BLaER1 treated with 17β-estradiol and CSF1 and Interleukin-3, amounts not matched to agents 10 nM and 100 nM (cell line): ENCODE data around the gene SCAPER.
"Not testable (repeated sequence)": the region's sequence is repeated elsewhere in the genome, so short reads cannot be mapped to it uniquely, and the experiment has no call there.

Experiments
- H3K27ac ChIP-seq, 11 experiments: shearing (Covaris generic); formaldehyde crosslinking; 2 replicates each; pipeline ENCODE4 v1.8.1; 2022
- H3K27me3 ChIP-seq, 11 experiments: shearing (Covaris generic); formaldehyde crosslinking; 2 replicates each; pipeline ENCODE4 v1.8.1; 2022
- H3K36me3 ChIP-seq, 11 experiments: shearing (Covaris generic); formaldehyde crosslinking; 2 replicates each; pipeline ENCODE4 v1.8.1; 2022
- H3K4me1 ChIP-seq, 10 experiments: shearing (Covaris generic); formaldehyde crosslinking; 2 replicates each; pipeline ENCODE4 v1.8.1; 2022
- H3K4me2 ChIP-seq, 11 experiments: shearing (Covaris generic); formaldehyde crosslinking; 2 replicates each; pipeline ENCODE4 v1.8.1; 2022
- H3K4me3 ChIP-seq, 10 experiments: shearing (Covaris generic); formaldehyde crosslinking; 2 replicates each; pipeline ENCODE4 v1.8.1; 2022
- H3K9ac ChIP-seq, 11 experiments: shearing (Covaris generic); formaldehyde crosslinking; 2 replicates each; pipeline ENCODE4 v1.8.1; 2022
- H3K9me3 ChIP-seq, 11 experiments: shearing (Covaris generic); formaldehyde crosslinking; replicated peaks in 1 of 11; 2 replicates each; pipeline ENCODE4 v1.8.1; 2022
- H4K20me1 ChIP-seq, 11 experiments: shearing (Covaris generic); formaldehyde crosslinking; 2 replicates each; pipeline ENCODE4 v1.8.1; 2022
- Cebpa-rat ChIP-seq, 11 experiments: shearing (Covaris generic); IDR thresholded peaks; 2 replicates each; pipeline ENCODE4 v1.8.1; 2022

Gene SCAPER

DNA sequence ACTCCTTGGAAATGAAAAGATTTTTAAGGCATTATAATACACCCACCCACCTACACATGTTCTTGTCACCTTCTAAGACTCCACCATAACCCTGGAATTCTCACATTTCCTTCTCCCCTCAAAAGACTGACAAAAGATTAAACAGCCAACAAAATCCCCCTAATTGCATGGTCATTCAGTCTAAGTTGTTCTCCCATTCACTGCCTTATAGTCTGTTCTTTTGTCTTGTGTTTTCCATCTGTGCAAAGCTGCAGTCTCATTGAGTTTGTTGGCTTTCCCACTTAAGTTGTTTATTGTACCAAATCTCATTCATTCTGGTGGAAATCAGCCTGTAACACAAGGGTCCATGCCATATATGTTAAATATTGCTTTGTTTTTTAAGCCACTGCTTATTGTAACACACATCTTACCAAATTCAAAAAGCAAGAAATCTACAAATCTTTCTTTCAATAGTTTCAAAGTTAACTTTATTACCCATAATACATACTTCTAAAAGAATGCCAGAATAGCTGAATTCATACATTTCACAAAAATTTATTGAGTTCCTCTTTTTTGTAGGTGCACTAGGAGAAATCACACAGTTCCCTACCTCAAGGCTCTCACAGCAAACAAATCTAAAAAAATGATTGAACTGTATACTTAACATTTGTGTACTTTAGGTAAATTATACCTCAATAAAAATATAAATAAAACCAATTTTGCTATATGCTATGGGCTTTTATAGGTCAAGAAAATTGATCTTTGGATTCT is 24.0 kb upstream of the SCAPER start:
- Histone ChIP-seq H4K20me1 (peaks cover 0 to 4% (median 0%) of the 10 kb centered on the region in 11 experiments; a peak in 1 of 22 replicates), H3K4me3 (no peak overlapping the region), H3K4me1 (peaks cover 18 to 27% (median 23%) of the 10 kb centered on the region in 10 experiments), H3K27me3 (no peaks in the 10 kb centered on the region), H3K36me3 (peaks cover 3 to 15% (median 13%) of the 10 kb centered on the region in 11 experiments; a peak in 15 of 22 replicates), H3K27ac (no peak overlapping the region), H3K4me2 (no peak overlapping the region), H3K9me3 (no peaks in the 10 kb centered on the region), H3K9ac (no peak overlapping the region)
- no peak for TF ChIP-seq Cebpa-rat (IDR thresholded peaks at IDR 0.05)

DNA sequence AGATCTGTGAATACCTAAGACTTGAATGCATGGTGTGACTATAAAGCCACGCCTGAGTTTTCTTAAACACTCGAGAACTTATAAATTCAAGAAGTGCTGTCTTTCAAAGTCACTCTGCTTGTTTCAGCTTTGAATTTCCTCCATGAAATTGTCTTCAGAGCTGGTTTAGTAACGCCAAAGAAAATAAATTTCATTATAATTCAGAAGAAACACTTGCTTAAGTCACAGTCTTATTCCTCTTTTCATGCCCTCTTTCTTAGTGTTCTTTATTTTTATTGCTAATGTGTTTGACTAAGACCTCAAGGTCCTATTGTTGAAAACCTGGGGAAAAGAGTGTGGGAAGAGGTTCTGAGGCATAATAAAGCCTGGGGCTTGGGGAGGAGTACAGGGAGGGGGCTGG is 23.1 kb upstream of the SCAPER start:
- Histone ChIP-seq H4K20me1 (no peaks in the 10 kb centered on the region), H3K27me3 (no peaks in the 10 kb centered on the region), H3K4me1 (peaks cover 8 to 17% (median 15%) of the 10 kb centered on the region in 10 experiments), H3K4me3 (no peak overlapping the region), H3K9me3 (no peaks in the 10 kb centered on the region), H3K4me2 (no peak overlapping the region), H3K9ac (no peak overlapping the region), H3K27ac (no peak overlapping the region), H3K36me3 (peaks cover 0 to 5% (median 3%) of the 10 kb centered on the region in 11 experiments; a peak in 9 of 22 replicates)
- TF ChIP-seq Cebpa-rat (IDR thresholded peaks at IDR 0.05): no peak

DNA sequence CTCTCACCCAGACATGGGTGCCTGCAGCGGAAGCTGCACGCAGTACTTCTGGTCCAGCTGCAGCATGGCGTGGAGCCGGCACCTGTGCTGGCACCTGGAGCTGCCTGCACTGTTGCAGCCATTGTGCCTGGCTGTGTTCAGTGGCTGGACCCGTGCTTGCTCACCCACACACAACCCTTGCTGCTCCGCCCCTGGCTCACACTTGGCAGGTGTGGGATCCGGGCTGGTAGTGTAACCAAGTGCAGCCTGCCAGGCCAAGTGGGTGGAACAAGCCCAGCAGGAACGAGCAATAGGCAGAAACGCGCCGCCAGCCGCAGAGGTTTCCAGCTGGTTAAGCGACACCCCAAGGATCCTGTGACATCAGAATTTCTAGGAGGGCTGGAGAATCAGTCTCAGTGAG is 11.2 kb upstream of the SCAPER start:
- H3K27me3 ChIP-seq: no peaks in the 10 kb centered on the region
- H3K27ac ChIP-seq: no peak overlapping the region
- H3K4me2 ChIP-seq: no peak overlapping the region
- no peak for TF ChIP-seq Cebpa-rat (IDR thresholded peaks at IDR 0.05)
- no peaks in the 10 kb centered on the region for H4K20me1 ChIP-seq
- no peak overlapping the region for H3K4me3 ChIP-seq
- H3K9ac ChIP-seq: no peak overlapping the region
- no peaks in the 10 kb centered on the region for H3K36me3 ChIP-seq
- no peaks in the 10 kb centered on the region for H3K4me1 ChIP-seq
- no peaks in the 10 kb centered on the region for H3K9me3 ChIP-seq

DNA sequence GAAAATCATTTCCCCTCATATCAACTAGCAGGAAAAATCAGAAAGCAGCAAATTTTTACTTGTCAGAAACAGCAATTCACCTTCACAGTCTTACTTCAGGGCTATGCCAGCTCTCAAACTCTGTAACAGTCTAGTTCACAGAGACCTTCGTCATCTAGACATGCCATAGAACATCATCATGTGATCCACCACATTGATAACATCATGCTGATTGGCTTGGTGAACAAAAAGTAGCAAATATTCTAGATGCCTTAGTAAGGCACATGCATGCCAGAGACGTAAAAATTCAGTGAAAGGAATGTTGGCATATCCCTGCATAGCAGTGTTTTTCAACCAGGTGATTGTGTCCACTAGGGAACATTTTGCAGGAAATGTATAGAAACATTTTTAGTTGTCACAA is 8.6 kb upstream of the SCAPER start:
- Histone ChIP-seq H4K20me1 (no peaks in the 10 kb centered on the region), H3K4me1 (no peaks in the 10 kb centered on the region), H3K4me2 (no peak overlapping the region), H3K27ac (no peak overlapping the region), H3K27me3 (no peaks in the 10 kb centered on the region), H3K36me3 (no peaks in the 10 kb centered on the region), H3K4me3 (no peak overlapping the region), H3K9me3 (no peaks in the 10 kb centered on the region), H3K9ac (no peak overlapping the region)
- no peak for TF ChIP-seq Cebpa-rat (IDR thresholded peaks at IDR 0.05)

DNA sequence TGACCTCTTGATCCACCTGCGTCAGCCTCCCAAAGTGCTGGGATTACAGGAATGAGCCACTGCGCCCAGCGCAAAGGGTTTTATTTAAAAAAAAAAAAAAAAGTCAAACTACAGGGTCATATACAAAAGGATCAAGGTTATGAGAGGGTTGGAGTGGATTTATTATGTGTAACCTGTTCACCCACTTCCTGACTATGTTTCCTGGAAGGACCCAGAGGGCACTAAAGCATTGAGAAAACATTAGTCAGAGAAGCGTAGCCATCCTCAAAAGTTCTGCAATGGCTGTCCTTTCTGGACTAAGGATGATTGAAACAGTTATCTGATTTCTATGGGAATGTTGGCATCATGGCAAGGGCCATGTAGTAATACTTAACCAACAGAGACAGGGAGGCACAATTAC is 7.3 kb upstream of the SCAPER start:
- H3K36me3 ChIP-seq: no peaks in the 10 kb centered on the region
- H3K9ac ChIP-seq: no peak overlapping the region
- no peak overlapping the region for H3K4me3 ChIP-seq
- no peaks in the 10 kb centered on the region for H3K27me3 ChIP-seq
- TF ChIP-seq Cebpa-rat (IDR thresholded peaks at IDR 0.05): no peak
- H3K4me2 ChIP-seq: no peak overlapping the region
- no peaks in the 10 kb centered on the region for H3K4me1 ChIP-seq
- H4K20me1 ChIP-seq: no peaks in the 10 kb centered on the region
- H3K9me3 ChIP-seq: no peaks in the 10 kb centered on the region
- no peak overlapping the region for H3K27ac ChIP-seq

DNA sequence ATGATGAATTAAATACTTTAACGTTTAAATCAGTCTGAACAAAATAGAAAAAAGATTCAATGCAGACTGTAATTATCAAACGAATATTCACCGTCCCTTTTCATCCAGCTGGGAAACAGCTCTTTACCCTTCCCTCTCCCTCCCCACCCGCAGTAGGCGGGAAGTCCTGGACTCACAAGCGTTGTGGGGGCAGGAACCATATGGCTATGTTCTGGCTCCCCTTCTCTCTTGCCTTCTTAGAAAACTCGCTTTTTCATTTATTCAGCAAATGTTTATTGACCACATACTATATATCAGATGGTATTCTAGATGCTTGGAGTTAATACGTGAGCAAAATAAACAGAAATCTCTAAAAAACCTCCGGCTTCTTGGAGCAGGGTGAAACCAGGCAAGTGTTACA is 715 bp upstream of the SCAPER start:
- peak overlapping the region; percentile 73 to 91 (median 85); a peak in 19 of 20 replicates for H3K4me3 ChIP-seq
- peak overlapping the region in 2 of 11 experiments; percentile 78 to 85; a peak in 5 of 22 replicates for H3K27ac ChIP-seq
- peak overlapping the region in 10 of 11 experiments; percentile 84 to 92 (median 87); a peak in 19 of 22 replicates for H3K9ac ChIP-seq

DNA sequence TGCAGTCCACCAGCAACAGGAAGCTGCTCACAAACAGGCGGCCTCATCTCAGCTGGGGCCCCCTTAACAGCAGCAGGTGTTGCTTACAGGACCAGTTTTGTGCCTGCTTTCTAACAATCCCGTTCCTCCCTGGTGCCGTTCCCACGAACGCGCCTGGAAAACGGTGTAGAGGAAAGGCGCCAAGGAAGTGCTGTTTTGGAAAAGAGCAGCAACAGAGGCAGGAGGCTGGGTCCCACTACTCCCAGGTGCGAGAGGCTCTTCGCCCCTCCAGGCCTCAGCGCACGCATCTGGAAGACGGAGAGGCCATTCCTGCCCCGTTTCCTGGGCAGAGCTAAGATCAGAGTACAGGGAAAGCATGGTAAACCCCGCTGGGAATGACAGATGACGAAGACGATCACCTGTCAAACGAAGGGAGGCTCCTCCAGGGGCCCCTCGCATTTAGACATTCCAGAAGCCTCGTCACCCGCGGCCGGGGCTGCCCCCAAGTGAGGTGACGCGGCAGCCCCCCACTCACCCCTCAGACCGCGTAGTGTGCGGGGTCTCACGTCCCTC is 603 bp downstream of the SCAPER start:
- Histone ChIP-seq H3K27ac (peak overlapping the region; percentile 77 to 87 (median 82)), H3K4me3 (peak overlapping the region; percentile 73 to 91 (median 85)), H3K4me2 (peak overlapping the region; percentile 95 to 100 (median 98)), H4K20me1 (no peaks in the 10 kb centered on the region), H3K36me3 (no peaks in the 10 kb centered on the region), H3K9ac (peak overlapping the region; percentile 79 to 92 (median 86)), H3K9me3 (peaks cover 0 to 4% (median under 1%) of the 10 kb centered on the region in 11 experiments; a peak in 10 of 22 replicates), H3K27me3 (no peaks in the 10 kb centered on the region), H3K4me1 (peaks cover 29 to 35% (median 32%) of the 10 kb centered on the region in 10 experiments)
- no peak for TF ChIP-seq Cebpa-rat (IDR thresholded peaks at IDR 0.05)

More for the DNA sequence above, 715 bp upstream of the SCAPER start:
- Histone ChIP-seq H3K36me3 (no peaks in the 10 kb centered on the region), H3K27me3 (no peaks in the 10 kb centered on the region), H4K20me1 (no peaks in the 10 kb centered on the region), H3K4me2 (peak overlapping the region; percentile 95 to 100 (median 98)), H3K4me1 (peaks cover 29 to 35% (median 32%) of the 10 kb centered on the region in 10 experiments), H3K9me3 (peaks cover 0 to 4% (median 0%) of the 10 kb centered on the region in 11 experiments; a peak in 2 of 22 replicates)
- no peak for TF ChIP-seq Cebpa-rat (IDR thresholded peaks at IDR 0.05)

DNA sequence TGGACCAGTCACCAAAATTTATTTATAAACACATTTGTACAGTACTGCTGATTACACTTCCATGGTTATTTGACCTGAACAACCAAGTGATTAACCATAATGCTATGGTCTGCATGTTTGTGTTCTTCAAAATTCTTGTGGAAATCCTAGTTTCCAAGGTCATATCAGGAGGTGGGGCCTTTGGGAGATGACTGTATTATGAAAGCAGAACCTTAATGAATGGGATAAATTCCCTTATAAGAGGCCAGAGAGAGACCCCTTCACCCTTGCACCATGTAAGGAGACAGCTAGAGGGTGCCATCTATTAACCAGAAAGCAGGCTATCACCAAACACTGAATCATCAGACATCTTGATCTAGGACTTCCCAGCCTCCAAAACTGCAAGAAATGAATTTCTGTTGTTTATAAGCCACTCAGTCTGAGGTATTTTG is 1.9 kb downstream of the SCAPER start:
- Histone ChIP-seq H3K9me3 (peaks cover 8 to 16% (median 13%) of the 10 kb centered on the region in 11 experiments; a peak in 20 of 22 replicates), H3K36me3 (peaks cover 0 to 12% (median 3%) of the 10 kb centered on the region in 11 experiments; a peak in 4 of 22 replicates), H3K27me3 (no peaks in the 10 kb centered on the region), H3K4me1 (peaks cover 29 to 35% (median 32%) of the 10 kb centered on the region in 10 experiments), H4K20me1 (no peaks in the 10 kb centered on the region), H3K9ac (no peak overlapping the region), H3K27ac (peak overlapping the region in 3 of 11 experiments; percentile 6 to 39 (median 28); a peak in 3 of 22 replicates), H3K4me3 (no peak overlapping the region), H3K4me2 (peak overlapping the region; percentile 95 to 100 (median 98))
- no peak for TF ChIP-seq Cebpa-rat (IDR thresholded peaks at IDR 0.05)

DNA sequence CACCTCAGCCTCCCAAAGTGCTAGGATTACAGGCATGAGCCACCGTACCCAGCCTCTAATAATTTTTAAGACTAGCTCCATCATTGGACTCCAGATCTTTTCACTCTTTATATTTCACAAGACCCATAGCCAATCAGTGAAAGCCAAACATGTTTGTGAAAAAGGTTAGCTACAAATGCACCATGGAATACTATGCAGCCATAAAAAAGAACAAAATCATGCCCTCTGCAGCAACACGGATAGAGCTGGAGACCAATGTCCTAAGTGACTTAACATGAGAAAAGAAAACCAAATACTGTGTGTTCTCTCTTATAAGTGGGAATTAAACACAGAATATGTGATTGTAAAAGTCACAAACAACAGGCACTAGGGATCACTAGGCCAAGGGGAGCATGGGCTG is 3.2 kb downstream of the SCAPER start:
- no peak overlapping the region for H3K4me2 ChIP-seq
- H3K27ac ChIP-seq: no peak overlapping the region
- H3K9ac ChIP-seq: no peak overlapping the region
- H3K27me3 ChIP-seq: no peaks in the 10 kb centered on the region
- H3K36me3 ChIP-seq: peaks cover 0 to 16% (median 4%) of the 10 kb centered on the region in 11 experiments; a peak in 4 of 22 replicates
- H3K4me3 ChIP-seq: no peak overlapping the region
- no peak for TF ChIP-seq Cebpa-rat (IDR thresholded peaks at IDR 0.05)
- H3K9me3 ChIP-seq: peaks cover 8 to 18% (median 17%) of the 10 kb centered on the region in 11 experiments; a peak in 20 of 22 replicates
- H3K4me1 ChIP-seq: peaks cover 29 to 35% (median 32%) of the 10 kb centered on the region in 10 experiments
- H4K20me1 ChIP-seq: no peaks in the 10 kb centered on the region

DNA sequence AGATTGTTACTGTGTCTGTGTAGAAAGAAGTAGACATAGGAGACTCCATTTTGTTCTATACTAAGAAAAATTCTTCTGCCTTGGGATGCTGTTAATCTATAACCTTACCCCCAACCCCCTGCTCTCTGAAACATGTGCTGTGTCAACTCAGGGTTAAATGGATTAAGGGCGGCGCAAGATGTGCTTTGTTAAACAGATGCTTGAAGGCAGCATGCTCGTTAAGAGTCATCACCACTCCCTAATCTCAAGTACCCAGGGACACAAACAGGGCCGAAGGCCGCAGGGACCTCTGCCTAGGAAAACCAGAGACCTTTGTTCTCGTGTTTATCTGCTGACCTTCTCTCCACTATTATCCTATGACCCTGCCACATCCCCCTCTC is 5.2 kb downstream of the SCAPER start:
- not testable (repeated sequence) for H3K27ac ChIP-seq, H3K9ac ChIP-seq, H4K20me1 ChIP-seq, H3K27me3 ChIP-seq, H3K4me3 ChIP-seq, H3K4me2 ChIP-seq
- peaks cover 8 to 25% (median 17%) of the 10 kb centered on the region in 11 experiments; a peak in 20 of 22 replicates for H3K9me3 ChIP-seq
- peaks cover 0 to 24% (median 8%) of the 10 kb centered on the region in 11 experiments; a peak in 8 of 22 replicates for H3K36me3 ChIP-seq
- peaks cover 22 to 27% (median 24%) of the 10 kb centered on the region in 10 experiments for H3K4me1 ChIP-seq

DNA sequence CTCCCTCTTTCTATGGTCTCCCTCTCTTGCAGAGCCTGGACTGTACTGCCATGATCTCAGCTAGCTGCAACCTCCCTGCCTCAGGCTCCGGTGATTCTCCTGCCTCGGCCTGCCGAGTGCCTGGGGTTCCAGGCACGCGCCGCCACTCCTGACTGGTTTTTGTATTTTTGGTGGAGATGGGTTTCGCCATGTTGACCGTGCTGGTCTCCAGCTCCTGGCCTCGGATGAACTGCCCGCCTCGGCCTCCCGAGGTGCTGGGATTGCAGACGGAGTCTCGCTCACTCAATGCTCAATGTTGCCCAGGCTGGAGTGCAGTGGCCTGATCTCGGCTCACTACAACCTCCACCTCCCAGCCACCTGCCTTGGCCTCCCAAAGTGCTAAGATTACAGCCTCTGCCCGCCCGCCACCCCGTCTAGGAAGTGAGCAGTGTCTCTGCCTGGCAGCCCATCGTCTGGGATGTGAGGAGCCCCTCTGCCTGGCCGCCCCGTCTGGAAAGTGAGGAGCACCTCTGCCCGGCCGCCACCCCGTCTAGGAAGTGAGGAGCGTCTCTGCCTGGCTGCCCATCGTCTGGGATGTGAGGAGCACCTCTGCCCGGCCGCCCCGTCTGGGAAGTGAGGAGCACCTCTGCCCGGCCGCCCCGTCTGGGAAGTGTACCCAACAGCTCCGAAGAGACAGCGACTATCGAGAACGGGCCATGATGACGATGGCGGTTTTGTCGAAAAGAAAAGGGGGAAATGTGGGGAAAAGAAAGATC is 5.8 kb downstream of the SCAPER start:
- not testable (repeated sequence) for H3K9ac ChIP-seq, H3K27me3 ChIP-seq, H3K27ac ChIP-seq, H3K4me3 ChIP-seq, H4K20me1 ChIP-seq, H3K4me2 ChIP-seq
- peaks cover 19 to 21% (median 19%) of the 10 kb centered on the region in 10 experiments for H3K4me1 ChIP-seq
- H3K36me3 ChIP-seq: peaks cover 0 to 24% (median 8%) of the 10 kb centered on the region in 11 experiments; a peak in 8 of 22 replicates
- H3K9me3 ChIP-seq: peaks cover 8 to 25% (median 17%) of the 10 kb centered on the region in 11 experiments; a peak in 20 of 22 replicates
